ENCODE data around the gene NAB2.

The NAB2 gene

GRCh38 chr12:57143454-57143853 lies 54.5 kb downstream of the NAB2 start:
- Histone ChIP-seq H3K9ac (ENCODE audit: low read depth, low read length) (no peak overlapping the region), H3K27ac (ENCODE audit: low read length) (no peak overlapping the region), H3K36me3 (ENCODE audit: insufficient read depth, low read depth, low read length) (peaks cover 100% of the 10 kb centered on the region), H3K27me3 (ENCODE audit: insufficient read depth, low read length) (no peaks in the 10 kb centered on the region), H3K4me3 (ENCODE audit: low read length) (no peak overlapping the region), H3K9me3 (ENCODE audit: insufficient read depth, low read depth, low read length) (no peaks in the 10 kb centered on the region), H3K4me1 (ENCODE audit: insufficient read depth, low read length) (peaks cover 3% of the 10 kb centered on the region; the same call in 1 of the 2 replicates)
